Bronchial epithelial cell (primary cell): ENCODE measurements around the gene SEC24D. TPM values are rescaled to one million over a fixed set of nuclear protein-coding genes. Genes with fewer than 3 reads are reported as not detected.

Source experiments
- DNase-seq: peaks from one replicate; pipeline ENCODE4 v3.0.0-alpha.2; 2010; ENCODE audit warnings: low read depth
- FAIRE-seq: peaks from 2 replicates; lab custom pipeline; 2011; peaks lifted over from hg19 to GRCh38; lab: Jason Lieb, UNC
- H3K27me3 ChIP-seq: 2 replicates; pipeline ENCODE4 v1.5.1; 2011; ENCODE audit warnings: low read length; ENCODE audit not compliant: control insufficient read depth, insufficient read depth
- H3K36me3 ChIP-seq: 2 replicates; pipeline ENCODE4 v1.5.1; 2011; ENCODE audit warnings: low read length; ENCODE audit not compliant: control insufficient read depth, insufficient read depth
- H3K4me3 ChIP-seq: 2 replicates; pipeline ENCODE4 v1.5.1; 2011; ENCODE audit warnings: mild to moderate bottlenecking, low read depth, low read length, control low read depth
- total RNA-seq: library from RNA; depleted of rRNA; stranded (reverse); fragments of >200 nt; gene quantifications from 2 replicates; pipeline ENCODE4 v1.2.1, GENCODE V29; 2014
- TF ChIP-seq, protein P1 (sequence below): IDR thresholded peaks from 2 replicates; pipeline ENCODE4 v1.5.1; 2011; ENCODE audit warnings: mild to moderate bottlenecking, moderate library complexity, low read length, control low read depth, inconsistent platforms; ENCODE audit not compliant: insufficient read depth, severe bottlenecking

SEC24D gene
- total RNA-seq, 1 donor from 2014 or later, result 18.4 TPM

DNA sequence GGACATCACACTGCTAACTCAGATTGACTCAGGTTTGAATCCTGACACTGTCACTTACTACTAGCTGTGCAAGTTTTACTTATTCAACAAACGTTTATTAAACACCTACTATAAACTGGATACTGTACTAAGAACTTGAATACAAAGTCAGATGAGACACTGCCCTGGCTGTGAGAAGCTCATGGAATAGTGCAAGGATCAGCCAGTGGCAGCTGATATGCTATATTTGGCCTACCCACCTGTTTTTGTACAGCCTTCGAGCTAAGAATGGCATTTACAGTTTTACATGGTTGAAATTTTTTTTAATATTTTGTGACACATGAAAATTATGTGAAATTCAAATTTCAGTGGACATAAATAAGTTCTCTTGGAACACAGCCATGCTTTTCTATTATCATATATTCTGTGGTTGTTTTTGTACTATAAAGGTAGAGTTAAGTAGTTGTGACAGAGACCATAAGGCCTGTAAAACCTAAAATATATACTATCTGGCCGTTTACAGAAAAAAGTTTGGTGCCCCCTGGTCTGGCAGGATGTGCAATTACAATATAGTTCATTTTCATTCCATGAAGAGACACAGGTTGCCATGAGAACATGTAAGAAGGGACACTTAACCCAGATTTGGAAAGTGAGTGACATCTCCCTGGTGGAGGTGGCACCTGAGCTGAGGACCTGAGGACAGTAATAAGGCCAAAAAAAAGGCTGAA is 3.4 kb upstream of the SEC24D start:
- Histone ChIP-seq H3K36me3 (no peaks in the 10 kb centered on the region), H3K4me3 (no peak overlapping the region), H3K27me3 (no peaks in the 10 kb centered on the region)
- TF ChIP-seq, protein P1, sequence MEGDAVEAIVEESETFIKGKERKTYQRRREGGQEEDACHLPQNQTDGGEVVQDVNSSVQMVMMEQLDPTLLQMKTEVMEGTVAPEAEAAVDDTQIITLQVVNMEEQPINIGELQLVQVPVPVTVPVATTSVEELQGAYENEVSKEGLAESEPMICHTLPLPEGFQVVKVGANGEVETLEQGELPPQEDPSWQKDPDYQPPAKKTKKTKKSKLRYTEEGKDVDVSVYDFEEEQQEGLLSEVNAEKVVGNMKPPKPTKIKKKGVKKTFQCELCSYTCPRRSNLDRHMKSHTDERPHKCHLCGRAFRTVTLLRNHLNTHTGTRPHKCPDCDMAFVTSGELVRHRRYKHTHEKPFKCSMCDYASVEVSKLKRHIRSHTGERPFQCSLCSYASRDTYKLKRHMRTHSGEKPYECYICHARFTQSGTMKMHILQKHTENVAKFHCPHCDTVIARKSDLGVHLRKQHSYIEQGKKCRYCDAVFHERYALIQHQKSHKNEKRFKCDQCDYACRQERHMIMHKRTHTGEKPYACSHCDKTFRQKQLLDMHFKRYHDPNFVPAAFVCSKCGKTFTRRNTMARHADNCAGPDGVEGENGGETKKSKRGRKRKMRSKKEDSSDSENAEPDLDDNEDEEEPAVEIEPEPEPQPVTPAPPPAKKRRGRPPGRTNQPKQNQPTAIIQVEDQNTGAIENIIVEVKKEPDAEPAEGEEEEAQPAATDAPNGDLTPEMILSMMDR, result no peak
- DNase-seq (no peak), FAIRE-seq (no peak)

DNA sequence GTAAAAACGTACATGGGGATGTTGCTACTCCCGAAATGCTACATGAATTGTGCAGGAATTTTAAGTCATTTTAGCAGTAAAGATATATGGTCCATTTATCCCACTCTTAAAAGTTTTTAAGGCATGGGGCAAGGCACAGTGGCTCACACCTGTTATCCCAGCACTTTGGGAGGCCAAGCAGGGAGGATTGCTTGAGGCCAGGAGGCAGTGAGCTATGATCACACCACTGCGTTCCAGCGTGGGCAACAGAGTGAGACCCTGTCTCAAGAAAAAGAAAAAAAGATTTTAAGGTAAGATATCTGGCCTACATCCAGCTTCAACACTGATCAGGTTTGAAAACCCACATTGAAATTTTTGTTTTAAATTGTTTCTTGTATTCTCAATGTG is 1.2 kb upstream of the SEC24D start:
- DNase-seq (no peak), FAIRE-seq (no peak)
- Histone ChIP-seq H3K4me3 (no peak overlapping the region), H3K36me3 (peaks cover 1% of the 10 kb centered on the region), H3K27me3 (no peaks in the 10 kb centered on the region)
- TF ChIP-seq, protein P1, result no peak

DNA sequence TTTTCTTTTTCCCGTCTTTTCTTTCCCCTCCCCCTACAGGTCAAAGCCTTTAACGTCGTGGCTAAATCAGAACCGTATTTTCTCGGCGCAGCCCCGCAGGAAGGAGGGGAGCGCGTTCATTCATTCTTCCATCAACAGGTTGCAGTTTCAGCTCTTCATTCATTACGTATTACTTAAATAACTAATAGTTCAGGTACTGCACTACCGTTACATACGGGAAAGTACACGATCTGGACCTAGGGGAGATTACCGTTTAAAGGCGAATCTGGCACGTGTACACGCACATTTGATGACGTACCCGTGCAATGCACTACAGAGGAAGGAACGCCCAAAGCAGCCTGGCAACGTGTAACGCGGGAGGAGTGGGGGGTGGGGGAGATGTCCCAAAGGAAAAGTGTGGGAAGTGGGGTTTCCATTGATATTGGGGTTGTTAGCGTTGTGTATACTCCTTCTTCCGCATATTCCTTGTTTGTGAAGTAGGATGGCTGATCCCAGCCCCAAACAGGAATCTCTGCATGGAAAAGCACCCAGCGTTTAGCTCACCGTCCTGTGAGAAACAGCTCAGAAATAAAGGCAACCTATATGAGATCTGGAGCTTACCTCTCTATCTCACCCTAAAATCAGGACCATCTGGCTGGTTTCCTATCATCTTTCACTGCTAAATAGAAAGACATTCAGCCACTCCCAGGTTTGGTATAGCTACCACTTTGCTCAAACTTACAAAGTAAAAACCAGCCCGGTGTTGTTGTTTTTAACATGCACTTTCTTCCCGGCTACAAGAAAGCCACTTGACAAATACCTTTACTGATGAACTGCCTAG is 585 bp upstream of the SEC24D start:
- FAIRE-seq, result no peak
- Histone ChIP-seq H3K36me3 (peaks cover 1% of the 10 kb centered on the region), H3K27me3 (no peaks in the 10 kb centered on the region), H3K4me3 (peak overlapping the region; percentile 91)
- TF ChIP-seq, protein P1, result no peak
- DNase-seq, result peak; percentile 51

DNA sequence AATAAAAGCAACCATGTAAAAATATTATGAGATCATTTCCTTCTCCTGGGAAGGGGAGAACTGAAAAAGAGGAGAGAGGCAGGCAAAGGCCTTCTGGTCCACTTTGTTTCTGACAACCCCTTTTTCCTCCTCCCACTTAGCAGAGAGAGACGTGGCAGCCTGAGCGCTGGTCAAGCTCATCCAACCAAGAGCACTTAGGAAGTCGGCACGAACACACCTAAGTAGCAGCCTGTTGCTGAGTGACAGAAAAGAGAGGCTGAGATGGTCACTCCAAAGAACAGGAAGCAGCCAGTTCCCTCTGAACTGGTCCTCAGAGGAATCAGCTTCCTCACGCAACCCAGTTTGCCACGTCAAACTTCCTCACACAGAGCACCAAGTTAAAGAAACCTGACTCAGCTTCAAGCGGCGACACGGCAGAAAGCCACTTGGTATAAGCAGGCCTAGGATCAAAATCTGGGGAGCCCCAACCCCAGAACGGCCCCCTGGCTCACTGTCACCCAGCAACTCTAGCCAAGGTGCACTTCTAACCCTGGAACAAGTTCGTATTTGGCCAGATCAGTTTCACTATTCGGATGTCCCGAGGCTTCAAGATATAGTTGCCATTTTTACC is 861 bp downstream of the SEC24D start:
- no peak for FAIRE-seq

DNA sequence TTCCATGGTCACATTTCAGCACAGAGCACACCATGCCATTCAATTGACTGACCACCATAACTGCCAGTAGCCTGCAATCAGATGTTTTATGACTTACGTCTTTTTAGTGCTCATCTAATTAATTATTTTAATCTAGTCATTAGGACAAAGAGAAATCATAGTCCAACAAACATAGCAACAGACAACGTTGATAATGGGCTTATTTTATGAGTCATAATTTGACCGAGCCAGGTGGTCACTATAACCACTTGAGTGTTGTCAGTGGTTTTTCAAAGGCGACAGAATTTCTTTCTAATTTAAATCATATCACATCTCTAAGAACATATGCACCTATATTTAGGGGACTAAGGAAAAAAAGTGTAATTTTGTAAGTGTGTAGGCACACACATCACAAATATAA is 1.9 kb downstream of the SEC24D start:
- TF ChIP-seq, protein P1, result no peak
- H3K36me3 ChIP-seq, result peaks cover 3% of the 10 kb centered on the region
- DNase-seq (no peak), FAIRE-seq (no peak)
- no peaks in the 10 kb centered on the region for H3K27me3 ChIP-seq
- no peak overlapping the region for H3K4me3 ChIP-seq

More for the DNA sequence above, 861 bp downstream of the SEC24D start:
- Histone ChIP-seq H3K27me3 (no peaks in the 10 kb centered on the region), H3K4me3 (peak overlapping the region; percentile 91), H3K36me3 (peaks cover 3% of the 10 kb centered on the region)
- TF ChIP-seq, protein P1, result no peak
- peak; percentile 82 for DNase-seq
